B cell (primary cell): ENCODE results near the gene LIPI. TPM values are rescaled to one million over a fixed set of nuclear protein-coding genes. Genes with fewer than 3 reads are reported as not detected.

ENCODE experiments used
- ATAC-seq: fragments of 200-7000 bp; cut with Tn5 transposase; one replicate; pipeline ENCODE4 v1.10.0; 2021; ENCODE audit warnings: low read depth, mild to moderate bottlenecking, moderate number of reproducible peaks, moderate library complexity
- CTCF ChIA-PET: fragments of 350-600 bp; sonication (Branson Sonifier 250); formaldehyde crosslinking; loops from one replicate; lab custom pipeline; 2021; ENCODE audit warnings: antibody characterized with exemption, inconsistent platforms; lab: Charles Lee
- POLR2A ChIA-PET: fragments of 350-600 bp; sonication (Branson Sonifier 250); formaldehyde crosslinking; loops from one replicate; lab custom pipeline; 2021; ENCODE audit warnings: antibody characterized with exemption; lab: Charles Lee
- DNase-seq: peaks from one replicate; pipeline ENCODE4 v3.0.0; 2013
- H2AFZ ChIP-seq: 2 replicates; pipeline ENCODE4 v1.6.1; 2012; ENCODE audit warnings: mild to moderate bottlenecking, low read depth, low read length; ENCODE audit not compliant: insufficient read depth, poor library complexity, severe bottlenecking
- H3K27ac ChIP-seq, 2 donors: 1 replicate in 1 of 2; 2 replicates in 1 of 2; pipeline ENCODE4 v1.5.1; 2012 to 2013; ENCODE audit warnings: low read length in 2 of 2, mild to moderate bottlenecking in 2 of 2, moderate library complexity in 1 of 2
- H3K27me3 ChIP-seq, 4 experiments: fragments of 200-600 bp in 1 of 4; sonication (generic) in 1 of 4; replicated peaks in 1 of 4; 1 replicate in 2 of 4; 2 replicates in 2 of 4; pipeline versions ENCODE4 v1.6.1 to v1.7.0; 2013 to 2016; ENCODE audit warnings: low read length in 3 of 4, mild to moderate bottlenecking in 2 of 4, mixed read lengths in 1 of 4, moderate library complexity in 1 of 4; ENCODE audit not compliant: insufficient read depth in 4 of 4, control insufficient read depth in 3 of 4; ENCODE audit errors: control extremely low read depth in 1 of 4
- H3K36me3 ChIP-seq, 2 experiments: replicated peaks in 1 of 2; 1 replicate in 1 of 2; 2 replicates in 1 of 2; pipeline versions ENCODE4 v1.6.1 to v1.7.1; 2013; ENCODE audit warnings: low read length in 1 of 2; ENCODE audit not compliant: insufficient read depth in 2 of 2, control insufficient read depth in 1 of 2; ENCODE audit errors: control extremely low read depth in 1 of 2, extremely low read depth in 1 of 2
- H3K4me1 ChIP-seq, 2 donors: fragments of 200-600 bp in 1 of 2; sonication (generic) in 1 of 2; 1 replicate in 1 of 2; 2 replicates in 1 of 2; pipeline versions ENCODE4 v1.5.1 to v1.6.1; 2013 to 2017; ENCODE audit warnings: low read length in 2 of 2; ENCODE audit not compliant: control insufficient read depth in 2 of 2, insufficient read depth in 2 of 2
- H3K4me2 ChIP-seq: replicated peaks from 2 replicates; pipeline ENCODE3; 2012; ENCODE audit warnings: mild to moderate bottlenecking, low read depth, low read length; ENCODE audit not compliant: poor library complexity, severe bottlenecking
- H3K4me3 ChIP-seq, 5 experiments: fragments of 200-600 bp in 1 of 5; sonication (generic) in 1 of 5; 1 replicate in 3 of 5; 2 replicates in 2 of 5; pipeline versions ENCODE4 v1.5.1 to v1.7.0; 2011 to 2016; ENCODE audit warnings: low read length in 4 of 5, mild to moderate bottlenecking in 4 of 5, low read depth in 2 of 5, control low read depth in 1 of 5, moderate library complexity in 1 of 5; ENCODE audit not compliant: insufficient read depth in 1 of 5; ENCODE audit errors: control extremely low read depth in 1 of 5, extremely low read depth in 1 of 5
- H3K79me2 ChIP-seq: fragments of 200-600 bp; sonication (generic); one replicate; pipeline ENCODE4 v1.6.0; 2016; ENCODE audit warnings: low read length; ENCODE audit not compliant: control insufficient read depth, insufficient read depth
- H3K9ac ChIP-seq: fragments of 200-600 bp; sonication (generic); 2 replicates; pipeline ENCODE4 v1.6.1; 2017; ENCODE audit warnings: mild to moderate bottlenecking, low read length, moderate library complexity
- H3K9me3 ChIP-seq, 3 donors: one replicate each; pipeline versions ENCODE4 v1.6.1 to v1.7.1; 2013; ENCODE audit warnings: low read length in 2 of 3; ENCODE audit not compliant: control insufficient read depth in 2 of 3, insufficient read depth in 1 of 3; ENCODE audit errors: control extremely low read depth in 1 of 3
- H4K20me1 ChIP-seq: 2 replicates; pipeline ENCODE4 v1.6.0; 2012; ENCODE audit warnings: mild to moderate bottlenecking, low read length; ENCODE audit not compliant: insufficient read depth, control insufficient read depth, poor library complexity, severe bottlenecking
- H3K27ac Mint-ChIP-seq: one replicate; pipeline ENCODE4 v1.8.0; 2021; ENCODE audit warnings: mixed read lengths
- H3K27me3 Mint-ChIP-seq: one replicate; pipeline ENCODE4 v1.8.0; 2021; ENCODE audit warnings: mixed read lengths
- H3K4me1 Mint-ChIP-seq: one replicate; pipeline ENCODE4 v1.8.0; 2021; ENCODE audit warnings: mixed read lengths
- H3K4me3 Mint-ChIP-seq: one replicate; pipeline ENCODE4 v1.8.0; 2021; ENCODE audit warnings: mixed read lengths
- H3K9me3 Mint-ChIP-seq: one replicate; pipeline ENCODE4 v1.8.0; 2022; ENCODE audit warnings: mixed read lengths; ENCODE audit not compliant: insufficient read depth
- CTCF ChIP-seq: fragments of 200-600 bp; IDR thresholded peaks from one replicate; pipeline ENCODE4 v1.8.0; 2022; ENCODE audit warnings: antibody characterized with exemption, mild to moderate bottlenecking
- EZH2 ChIP-seq: IDR thresholded peaks from 2 replicates; pipeline ENCODE4 v1.6.1; 2012; ENCODE audit warnings: borderline replicate concordance, low read depth, mild to moderate bottlenecking, moderate library complexity, low read length; ENCODE audit not compliant: insufficient read depth, poor library complexity, severe bottlenecking
- WGBS: methylation state at CpG from one replicate; pipeline ENCODE4 v1.1.5; 2013; ENCODE audit warnings: missing lambda C conversion rate; ENCODE audit not compliant: insufficient coverage; 5-methylcytosine and 5-hydroxymethylcytosine counted together
- intact Hi-C: fragments of 100-400 bp; cut with micrococcal nuclease; formaldehyde crosslinking; loops from one replicate; pipeline ENCODE4 v1.10.0; 2022
- polyA plus RNA-seq: library from polyadenylated mRNA; depleted of rRNA; stranded (reverse); fragments of >200 nt; gene quantifications from 2 replicates; pipeline ENCODE4 v1.2.3, GENCODE V29; 2012
- total RNA-seq, 2 donors: library from RNA; stranded (reverse); fragments of 120-200 nt in 1 of 2; gene quantifications; 1 replicate in 1 of 2; 2 replicates in 1 of 2; pipeline versions ENCODE4 v1.2.3 to v1.2.4, GENCODE V29; 2013 to 2022

Gene LIPI
- total and polyA plus RNA-seq, 2 donors (not counting 1 experiment from before 2014, with no cell fraction given): not detected

DNA sequence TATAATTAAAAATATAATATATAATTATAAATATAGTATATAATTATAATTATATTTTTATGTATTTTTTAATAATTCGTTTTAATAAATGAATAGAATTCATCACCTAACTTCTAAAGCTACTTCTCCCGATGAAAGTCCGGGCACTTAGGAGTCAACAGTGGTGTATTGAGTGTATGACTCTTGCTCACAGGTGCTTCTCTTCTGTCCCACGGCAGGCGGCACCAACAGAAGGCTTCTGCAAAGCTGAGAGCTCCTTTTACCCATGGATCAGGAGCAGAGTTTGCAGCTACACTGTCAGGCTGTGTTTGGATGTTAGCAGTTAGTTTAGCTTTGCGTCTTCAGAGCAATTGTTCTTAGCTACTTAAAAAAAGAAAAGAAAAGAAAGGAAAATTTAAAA is 122.4 kb downstream of the LIPI start:
- Mint-ChIP-seq H3K27me3 (no peaks in the 10 kb centered on the region), H3K9me3 (no peaks in the 10 kb centered on the region), H3K27ac (no peak overlapping the region), H3K4me1 (no peaks in the 10 kb centered on the region), H3K4me3 (no peak overlapping the region)
- Histone ChIP-seq H3K4me1 (no peaks in the 10 kb centered on the region), H3K4me3 (no peak overlapping the region), H3K27me3 (no peaks in the 10 kb centered on the region), H4K20me1 (no peaks in the 10 kb centered on the region), H3K9me3 (peaks cover 0 to 25% (median 0%) of the 10 kb centered on the region in 3 donors), H3K79me2 (no peaks in the 10 kb centered on the region), H3K9ac (no peak overlapping the region), H3K27ac (no peak overlapping the region), H3K36me3 (no peaks in the 10 kb centered on the region), H2AFZ (no peak overlapping the region), H3K4me2 (no peak overlapping the region)
- DNase-seq (no peak), ATAC-seq (no peak)
- TF ChIP-seq CTCF (no peak), EZH2 (no peak)
- WGBS: 100% methylated on average over 2 of the region's 6 CpGs
- ChIA-PET CTCF (no interaction called here), POLR2A (no interaction called here)
- intact Hi-C loops: no loop called here

GRCh38 chr21:14086553-14086952 is 124.2 kb downstream of the LIPI start:
- H3K27me3 ChIP-seq: no peaks in the 10 kb centered on the region
- intact Hi-C loops: no loop called here
- H3K9me3 ChIP-seq: peaks cover 0 to 22% (median 0%) of the 10 kb centered on the region in 3 donors
- Mint-ChIP-seq H3K9me3 (no peaks in the 10 kb centered on the region), H3K4me1 (no peaks in the 10 kb centered on the region), H3K27ac (no peak overlapping the region), H3K27me3 (no peaks in the 10 kb centered on the region), H3K4me3 (no peak overlapping the region)
- H3K79me2 ChIP-seq: no peaks in the 10 kb centered on the region
- H3K4me3 ChIP-seq: no peak overlapping the region
- no peaks in the 10 kb centered on the region for H3K36me3 ChIP-seq
- POLR2A ChIA-PET: no interaction called here
- H3K27ac ChIP-seq: no peak overlapping the region
- H3K4me1 ChIP-seq: no peaks in the 10 kb centered on the region
- TF ChIP-seq EZH2: no peak
- no peak for TF ChIP-seq CTCF
- DNase-seq: no peak
- H3K9ac ChIP-seq: no peak overlapping the region
- CTCF ChIA-PET: no interaction called here
- H4K20me1 ChIP-seq: no peaks in the 10 kb centered on the region
- H3K4me2 ChIP-seq: no peak overlapping the region
- no peak for ATAC-seq
- no peak overlapping the region for H2AFZ ChIP-seq
